Fibroblast of lung (primary cell): ENCODE data around the gene TCF12. TPM values are rescaled to one million over a fixed set of nuclear protein-coding genes. Genes with fewer than 3 reads are reported as not detected.
A peak's percentile ranks its signal among the peaks of the same experiment; 100 is the strongest.

Experiments used
- DNase-seq, 2 donors: peaks; one replicate each; pipeline versions ENCODE4 v3.0.0 to v3.0.0-alpha.2; 2010; ENCODE audit warnings: low read depth in 2 of 2
- H2AFZ ChIP-seq: 2 replicates; pipeline ENCODE4 v1.5.1; 2012; ENCODE audit warnings: low read length, control low read depth, inconsistent platforms
- H3K27ac ChIP-seq: 2 replicates; pipeline ENCODE4 v1.5.1; 2011; ENCODE audit warnings: low read length, control low read depth; ENCODE audit not compliant: insufficient read depth
- H3K27me3 ChIP-seq: 2 replicates; pipeline ENCODE4 v1.5.1; 2011; ENCODE audit warnings: mild to moderate bottlenecking, low read length; ENCODE audit not compliant: control insufficient read depth, insufficient read depth
- H3K36me3 ChIP-seq: 2 replicates; pipeline ENCODE4 v1.5.1; 2011; ENCODE audit warnings: low read length; ENCODE audit not compliant: control insufficient read depth, insufficient read depth
- H3K4me1 ChIP-seq: 2 replicates; pipeline ENCODE4 v1.5.1; 2011; ENCODE audit warnings: low read length; ENCODE audit not compliant: control insufficient read depth, insufficient read depth; ENCODE audit errors: extremely low read depth
- H3K4me2 ChIP-seq: 2 replicates; pipeline ENCODE4 v1.5.1; 2011; ENCODE audit warnings: low read length, control low read depth; ENCODE audit not compliant: insufficient read depth; ENCODE audit errors: extremely low read depth
- H3K4me3 ChIP-seq, 4 experiments: fragments of 200-600 bp in 1 of 4; sonication (generic) in 1 of 4; replicated peaks in 1 of 4; 2 replicates each; pipeline ENCODE4 v1.5.1; 2011 to 2016; ENCODE audit warnings: low read length in 4 of 4, low read depth in 3 of 4, mild to moderate bottlenecking in 3 of 4, control low read depth in 2 of 4, inconsistent platforms in 1 of 4, mixed read lengths in 1 of 4; ENCODE audit not compliant: insufficient read depth in 1 of 4; ENCODE audit errors: control extremely low read depth in 1 of 4
- H3K79me2 ChIP-seq: 2 replicates; pipeline ENCODE4 v1.5.1; 2012; ENCODE audit warnings: mild to moderate bottlenecking, low read length, inconsistent platforms; ENCODE audit not compliant: control insufficient read depth, insufficient read depth
- H3K9ac ChIP-seq: 2 replicates; pipeline ENCODE4 v1.5.1; 2011; ENCODE audit warnings: mild to moderate bottlenecking, low read length, control low read depth; ENCODE audit not compliant: insufficient read depth
- H3K9me3 ChIP-seq: 2 replicates; pipeline ENCODE4 v1.5.1; 2012; ENCODE audit warnings: low read depth, low read length; ENCODE audit not compliant: control insufficient read depth, insufficient read depth
- H4K20me1 ChIP-seq: 2 replicates; pipeline ENCODE4 v1.5.1; 2011; ENCODE audit warnings: low read length; ENCODE audit not compliant: control insufficient read depth, insufficient read depth; ENCODE audit errors: extremely low read depth
- EZH2 ChIP-seq: IDR thresholded peaks from 2 replicates; pipeline ENCODE4 v1.5.1; 2012; ENCODE audit warnings: low read length, control low read depth, mild to moderate bottlenecking; ENCODE audit errors: missing control alignments
- polyA plus RNA-seq, 2 donors: library from polyadenylated mRNA; depleted of rRNA in 1 of 2; stranded (reverse) in 1 of 2; unstranded in 1 of 2; fragments of >200 nt; gene quantifications; 2 replicates each; pipeline ENCODE4 v1.2.1, GENCODE V29; 2011 to 2012; ENCODE audit warnings: missing spikeins in 1 of 2
- total RNA-seq: library from RNA; depleted of rRNA; stranded (reverse); fragments of >200 nt; gene quantifications from 2 replicates; pipeline ENCODE4 v1.2.1, GENCODE V29; 2014
- TF ChIP-seq, protein P1 (sequence below), 2 donors: IDR thresholded peaks in 1 of 2; conservative IDR thresholded peaks in 1 of 2; 1 replicate in 1 of 2; 2 replicates in 1 of 2; pipeline ENCODE4 v1.5.1; 2011 to 2012; ENCODE audit warnings: low read length in 2 of 2, control low read depth in 1 of 2, inconsistent platforms in 1 of 2, low read depth in 1 of 2, mild to moderate bottlenecking in 1 of 2

Gene TCF12
- total and polyA plus RNA-seq, 2 donors (not counting 1 experiment from before 2014, with no cell fraction given): 105 to 232 TPM

GRCh38 chr15:56919609-56920366, 1.3 kb downstream of the TCF12 start:
- Histone ChIP-seq H3K79me2 (peaks cover 53% of the 10 kb centered on the region), H3K9ac (peak overlapping the region; percentile 84), H3K27me3 (no peaks in the 10 kb centered on the region), H4K20me1 (no peaks in the 10 kb centered on the region), H3K27ac (peak overlapping the region; percentile 83), H3K4me3 (peak overlapping the region; percentile 73 to 91 (median 81)), H3K9me3 (no peaks in the 10 kb centered on the region), H3K36me3 (no peaks in the 10 kb centered on the region), H3K4me1 (peaks cover 10% of the 10 kb centered on the region), H3K4me2 (peak overlapping the region; percentile 73), H2AFZ (peak overlapping the region; percentile 22)
- DNase-seq: peak; percentile 39 to 76
- TF ChIP-seq EZH2: no peak
- TF ChIP-seq, protein P1, sequence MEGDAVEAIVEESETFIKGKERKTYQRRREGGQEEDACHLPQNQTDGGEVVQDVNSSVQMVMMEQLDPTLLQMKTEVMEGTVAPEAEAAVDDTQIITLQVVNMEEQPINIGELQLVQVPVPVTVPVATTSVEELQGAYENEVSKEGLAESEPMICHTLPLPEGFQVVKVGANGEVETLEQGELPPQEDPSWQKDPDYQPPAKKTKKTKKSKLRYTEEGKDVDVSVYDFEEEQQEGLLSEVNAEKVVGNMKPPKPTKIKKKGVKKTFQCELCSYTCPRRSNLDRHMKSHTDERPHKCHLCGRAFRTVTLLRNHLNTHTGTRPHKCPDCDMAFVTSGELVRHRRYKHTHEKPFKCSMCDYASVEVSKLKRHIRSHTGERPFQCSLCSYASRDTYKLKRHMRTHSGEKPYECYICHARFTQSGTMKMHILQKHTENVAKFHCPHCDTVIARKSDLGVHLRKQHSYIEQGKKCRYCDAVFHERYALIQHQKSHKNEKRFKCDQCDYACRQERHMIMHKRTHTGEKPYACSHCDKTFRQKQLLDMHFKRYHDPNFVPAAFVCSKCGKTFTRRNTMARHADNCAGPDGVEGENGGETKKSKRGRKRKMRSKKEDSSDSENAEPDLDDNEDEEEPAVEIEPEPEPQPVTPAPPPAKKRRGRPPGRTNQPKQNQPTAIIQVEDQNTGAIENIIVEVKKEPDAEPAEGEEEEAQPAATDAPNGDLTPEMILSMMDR (conservative IDR thresholded peaks at IDR 0.05 in 1 of 2, IDR thresholded peaks at IDR 0.05 in 1 of 2; ENCODE audit: low read depth in 1 of 2, low read length in 2 of 2): no peak

- Histone ChIP-seq H3K9me3 (no peaks in the 10 kb centered on the region), H3K4me3 (peak overlapping the region; percentile 73 to 91 (median 81)), H3K4me2 (peak overlapping the region; percentile 73), H3K9ac (no peak overlapping the region), H4K20me1 (no peaks in the 10 kb centered on the region), H3K79me2 (peaks cover 55% of the 10 kb centered on the region), H3K27me3 (no peaks in the 10 kb centered on the region), H3K36me3 (no peaks in the 10 kb centered on the region), H2AFZ (no peak overlapping the region), H3K4me1 (peaks cover 10% of the 10 kb centered on the region), H3K27ac (no peak overlapping the region)
- no peak for DNase-seq
- no peak for TF ChIP-seq EZH2
- TF ChIP-seq, protein P1 (conservative IDR thresholded peaks at IDR 0.05 in 1 of 2, IDR thresholded peaks at IDR 0.05 in 1 of 2; ENCODE audit: low read depth in 1 of 2, low read length in 2 of 2): no peak
Measured at GRCh38 chr15:56920367-56920627, 1.9 kb downstream of the TCF12 start.

GRCh38 chr15:56923174-56923591, 4.7 kb downstream of the TCF12 start:
- Histone ChIP-seq H3K79me2 (peaks cover 75% of the 10 kb centered on the region), H3K4me2 (peak overlapping the region; percentile 44), H4K20me1 (no peaks in the 10 kb centered on the region), H3K9me3 (no peaks in the 10 kb centered on the region), H2AFZ (no peak overlapping the region), H3K4me3 (no peak overlapping the region), H3K27me3 (no peaks in the 10 kb centered on the region), H3K27ac (no peak overlapping the region), H3K4me1 (peaks cover 10% of the 10 kb centered on the region), H3K36me3 (no peaks in the 10 kb centered on the region), H3K9ac (no peak overlapping the region)
- no peak for TF ChIP-seq EZH2
- TF ChIP-seq, protein P1 (conservative IDR thresholded peaks at IDR 0.05 in 1 of 2, IDR thresholded peaks at IDR 0.05 in 1 of 2; ENCODE audit: low read depth in 1 of 2, low read length in 2 of 2): no peak
- no peak for DNase-seq
